Panc1 (cell line): ENCODE results near the gene ITLN1. TPM values are rescaled to one million over a fixed set of nuclear protein-coding genes. Genes with fewer than 3 reads are reported as not detected.

Source experiments
- ATAC-seq: fragments of 200-7000 bp; cut with Tn5 transposase; 2 replicates; pipeline ENCODE4 v1.9.1; 2020; ENCODE audit warnings: mild to moderate bottlenecking, moderate library complexity
- BruUV-seq: library from RNA; stranded (reverse); fragments of 400-500 nt; replicated peaks from 2 replicates; lab custom pipeline; 2021; lab: Mats Ljungman, UMichigan
- CTCF ChIA-PET: fragments of 300-600 bp; sonication (Branson Sonifier 250); formaldehyde crosslinking; loops from one replicate; lab custom pipeline; 2022; ENCODE audit warnings: antibody characterized with exemption; lab: Charles Lee
- POLR2A ChIA-PET: fragments of 300-600 bp; sonication (Branson Sonifier 250); formaldehyde crosslinking; loops from one replicate; lab custom pipeline; 2022; ENCODE audit warnings: antibody characterized with exemption; lab: Charles Lee
- DNase-seq: peaks from one replicate; pipeline ENCODE4 v3.0.0-alpha.2; 2010; ENCODE audit warnings: low read depth, low spot score
- H3K27ac ChIP-seq: 2 replicates; pipeline ENCODE4 v1.5.1; 2011; ENCODE audit warnings: mild to moderate bottlenecking, low read length, inconsistent platforms
- H3K27me3 ChIP-seq: fragments of 200-500 bp; sonication (Bioruptor generic); 2 replicates; pipeline ENCODE4 v1.6.0; 2014; ENCODE audit warnings: low read length, inconsistent platforms; ENCODE audit not compliant: control insufficient read depth, insufficient read depth
- H3K36me3 ChIP-seq: fragments of 200-500 bp; sonication (Bioruptor generic); 2 replicates; pipeline ENCODE4 v1.5.1; 2014; ENCODE audit warnings: inconsistent platforms, mild to moderate bottlenecking, low read length, moderate library complexity; ENCODE audit not compliant: control insufficient read depth, insufficient read depth
- H3K4me1 ChIP-seq: 2 replicates; pipeline ENCODE4 v1.5.1; 2011; ENCODE audit warnings: inconsistent platforms, mild to moderate bottlenecking, low read length, moderate library complexity; ENCODE audit not compliant: control insufficient read depth, insufficient read depth
- H3K4me3 ChIP-seq, 2 experiments: 2 replicates each; pipeline ENCODE4 v1.5.1; 2011 to 2012; ENCODE audit warnings: low read depth in 2 of 2, low read length in 2 of 2, mild to moderate bottlenecking in 2 of 2, inconsistent platforms in 1 of 2, moderate library complexity in 1 of 2
- H3K9me3 ChIP-seq: fragments of 200-500 bp; sonication (Bioruptor generic); 2 replicates; pipeline ENCODE4 v1.5.1; 2014; ENCODE audit warnings: low read depth, mild to moderate bottlenecking, inconsistent platforms, low read length, moderate library complexity; ENCODE audit not compliant: control insufficient read depth, insufficient read depth
- CTCF ChIP-seq: fragments of 450-650 bp; IDR thresholded peaks from 2 replicates; pipeline ENCODE4 v1.5.1; 2017; ENCODE audit warnings: mild to moderate bottlenecking
- POLR2AphosphoS5 ChIP-seq: IDR thresholded peaks from 2 replicates; pipeline ENCODE4 v1.6.1; 2012; ENCODE audit warnings: mild to moderate bottlenecking, low read depth, low read length, moderate library complexity
- REST ChIP-seq, 2 experiments: IDR thresholded peaks; 2 replicates each; pipeline ENCODE4 v1.6.1; 2011 to 2012; ENCODE audit warnings: low read depth in 2 of 2, control low read depth in 1 of 2, low read length in 1 of 2, mild to moderate bottlenecking in 1 of 2, moderate library complexity in 1 of 2; ENCODE audit not compliant: insufficient read depth in 1 of 2
- SIN3A ChIP-seq: IDR thresholded peaks from 2 replicates; pipeline ENCODE4 v1.6.1; 2012; ENCODE audit warnings: low read depth, mild to moderate bottlenecking, low read length, moderate library complexity, borderline replicate concordance; ENCODE audit not compliant: insufficient read depth
- TCF7L2 ChIP-seq: IDR thresholded peaks from 2 replicates; pipeline ENCODE4 v1.6.1; 2011; ENCODE audit warnings: mild to moderate bottlenecking, low read depth, low read length, inconsistent platforms
- in situ Hi-C: cut with HindIII; loops from 2 replicates; pipeline ENCODE4 v1.10.0; 2016; ENCODE audit warnings: low sequenced_read_pairs, low pct_unique_long_range_greater_than_20kb
- intact Hi-C: fragments of 100-400 bp; cut with micrococcal nuclease; formaldehyde crosslinking; loops from one replicate; pipeline ENCODE4 v1.10.0; 2022; ENCODE audit not compliant: unreplicated experiment
- total RNA-seq: library from RNA; stranded (reverse); gene quantifications from one replicate; pipeline ENCODE4 v1.2.1, GENCODE V29; 2021; ENCODE audit not compliant: unreplicated experiment

Gene ITLN1
- total RNA-seq, 1 experiment from 2014 or later = not detected

DNA sequence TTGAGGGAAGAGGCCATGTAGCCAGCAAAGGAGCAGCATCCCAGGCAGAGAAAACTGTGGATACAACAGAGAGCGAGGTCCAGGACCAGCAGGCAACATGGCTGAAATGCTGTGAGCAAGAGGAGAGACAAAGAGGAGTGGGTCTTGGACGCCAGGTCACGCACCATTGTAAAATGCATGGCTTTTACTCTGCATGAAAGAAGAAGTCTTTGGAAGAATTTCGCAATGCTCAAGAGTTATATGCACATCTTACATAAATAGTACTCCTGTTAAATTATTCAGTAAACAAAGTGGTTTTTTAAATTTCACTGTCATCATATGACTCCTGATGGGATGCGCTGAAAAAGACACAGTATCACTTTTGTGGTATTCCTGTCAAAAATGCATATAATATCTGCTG is 25.8 kb downstream of the ITLN1 start:
- BruUV-seq = no TSS peak
- CTCF ChIA-PET = no interaction called here
- H3K4me3 ChIP-seq = no peak overlapping the region
- H3K36me3 ChIP-seq = no peaks in the 10 kb centered on the region
- 0 out of 2 replicates have a peak, but pooled peaks cover 2% of the 10 kb centered on the region for H3K27me3 ChIP-seq
- no peaks in the 10 kb centered on the region for H3K4me1 ChIP-seq
- TF ChIP-seq CTCF = no peak
- TF ChIP-seq TCF7L2 = no peak
- no peak for TF ChIP-seq REST (IDR thresholded peaks at IDR 0.05; ENCODE audit: insufficient read depth in 1 of 2, low read depth in 2 of 2, low read length in 1 of 2)
- TF ChIP-seq POLR2AphosphoS5 = no peak
- no peak for TF ChIP-seq SIN3A
- DNase-seq = no peak
- no peak for ATAC-seq
- intact Hi-C loops = no loop called here
- POLR2A ChIA-PET = no interaction called here
- no peaks in the 10 kb centered on the region for H3K9me3 ChIP-seq
- no peak overlapping the region for H3K27ac ChIP-seq
- in situ Hi-C loops = no loop called here

- Histone ChIP-seq H3K27me3 (0 out of 2 replicates have a peak, but pooled peaks cover 2% of the 10 kb centered on the region), H3K36me3 (no peaks in the 10 kb centered on the region), H3K9me3 (no peaks in the 10 kb centered on the region), H3K27ac (no peak overlapping the region), H3K4me3 (no peak overlapping the region), H3K4me1 (no peaks in the 10 kb centered on the region)
- intact Hi-C loops = no loop called here
- no peak for DNase-seq
- in situ Hi-C loops = no loop called here
- no TSS peak for BruUV-seq
- no peak for ATAC-seq
- ChIA-PET CTCF (no interaction called here), POLR2A (interaction anchor here (0.6 kb wide), 1 partner anchor 549 kb away, joined by 3 read pairs; no protein-coding TSS in a partner anchor)
- TF ChIP-seq CTCF = no peak
- TF ChIP-seq SIN3A = no peak
- no peak for TF ChIP-seq TCF7L2
- no peak for TF ChIP-seq REST (IDR thresholded peaks at IDR 0.05; ENCODE audit: insufficient read depth in 1 of 2, low read depth in 2 of 2, low read length in 1 of 2)
- no peak for TF ChIP-seq POLR2AphosphoS5
Observed at GRCh38 chr1:160858507-160858906, 26.5 kb downstream of the ITLN1 start.
